Mononuclear cell (primary cell): ENCODE measurements around the gene AHDC1. TPM values are rescaled to one million over a fixed set of nuclear protein-coding genes. Genes with fewer than 3 reads are reported as not detected.
"Not testable (repeated sequence)": the region's sequence is repeated elsewhere in the genome, so short reads cannot be mapped to it uniquely, and the experiment has no call there.

ENCODE experiments used
- H3K27me3 ChIP-seq: 2 replicates; pipeline ENCODE4 v1.6.0; 2011; ENCODE audit warnings: low read length, control low read depth; ENCODE audit not compliant: insufficient read depth
- H3K4me1 ChIP-seq: 2 replicates; pipeline ENCODE4 v1.5.1; 2011; ENCODE audit warnings: mild to moderate bottlenecking, low read length, control low read depth; ENCODE audit not compliant: insufficient read depth
- H3K4me3 ChIP-seq: 2 replicates; pipeline ENCODE4 v1.5.1; 2011; ENCODE audit warnings: mild to moderate bottlenecking, low read length, moderate library complexity
- H3K9me3 ChIP-seq: 2 replicates; pipeline ENCODE4 v1.5.1; 2011; ENCODE audit warnings: low read depth, mild to moderate bottlenecking, control low read depth, low read length
- total RNA-seq: library from RNA; depleted of rRNA; stranded (reverse); fragments of >200 nt; gene quantifications from one replicate; pipeline ENCODE4 v1.2.3, GENCODE V29; 2012

Gene AHDC1
- total RNA-seq, 1 donor: 3.3 TPM

GRCh38 chr1:27638805-27639204 is 34.9 kb upstream of the AHDC1 start:
- Histone ChIP-seq H3K4me1 (peaks cover 57% of the 10 kb centered on the region), H3K4me3 (no peak overlapping the region), H3K27me3 (no peaks in the 10 kb centered on the region), H3K9me3 (no peaks in the 10 kb centered on the region)

GRCh38 chr1:27638047-27638734 is 34.2 kb upstream of the AHDC1 start:
- H3K4me1 ChIP-seq: peaks cover 58% of the 10 kb centered on the region
- no peak overlapping the region for H3K4me3 ChIP-seq
- no peaks in the 10 kb centered on the region for H3K9me3 ChIP-seq
- no peaks in the 10 kb centered on the region for H3K27me3 ChIP-seq

GRCh38 chr1:27635396-27636142 is 31.6 kb upstream of the AHDC1 start:
- Histone ChIP-seq H3K4me3 (peak overlapping the region; percentile 81), H3K4me1 (peaks cover 77% of the 10 kb centered on the region), H3K27me3 (no peaks in the 10 kb centered on the region), H3K9me3 (no peaks in the 10 kb centered on the region)

- Histone ChIP-seq H3K27me3 (no peaks in the 10 kb centered on the region), H3K4me1 (peaks cover 82% of the 10 kb centered on the region), H3K9me3 (no peaks in the 10 kb centered on the region), H3K4me3 (peak within 1 kb of the TSS; percentile 81)
These were observed 31.0 kb upstream of the AHDC1 start, which contains the start of gene FGR for GRCh38 chr1:27634985-27635367. TSS of gene FGR (minus strand) at chr1:27635185. CDS start at chr1:27623916, 11,269 bp downstream.

GRCh38 chr1:27634177-27634984 is 30.4 kb upstream of the AHDC1 start:
- Histone ChIP-seq H3K4me3 (peak overlapping the region; percentile 81), H3K4me1 (peaks cover 88% of the 10 kb centered on the region), H3K9me3 (no peaks in the 10 kb centered on the region), H3K27me3 (no peaks in the 10 kb centered on the region)

GRCh38 chr1:27633640-27634176 is 29.8 kb upstream of the AHDC1 start:
- Histone ChIP-seq H3K27me3 (no peaks in the 10 kb centered on the region), H3K4me1 (peaks cover 95% of the 10 kb centered on the region), H3K9me3 (no peaks in the 10 kb centered on the region), H3K4me3 (peak overlapping the region; percentile 81)

GRCh38 chr1:27633298-27633610 is 29.3 kb upstream of the AHDC1 start:
- Histone ChIP-seq H3K4me3 (peak overlapping the region; percentile 81), H3K4me1 (peaks cover 98% of the 10 kb centered on the region), H3K27me3 (no peaks in the 10 kb centered on the region), H3K9me3 (no peaks in the 10 kb centered on the region)

GRCh38 chr1:27632387-27633297 is 28.7 kb upstream of the AHDC1 start:
- Histone ChIP-seq H3K4me1 (peaks cover 99% of the 10 kb centered on the region), H3K4me3 (peak overlapping the region; percentile 81), H3K27me3 (no peaks in the 10 kb centered on the region), H3K9me3 (no peaks in the 10 kb centered on the region)

- Histone ChIP-seq H3K4me1 (peaks cover 99% of the 10 kb centered on the region), H3K27me3 (no peaks in the 10 kb centered on the region), H3K9me3 (no peaks in the 10 kb centered on the region), H3K4me3 (no peak overlapping the region)
These were observed 27.0 kb upstream of the AHDC1 start for GRCh38 chr1:27630859-27631491.

GRCh38 chr1:27628712-27629111 is 24.8 kb upstream of the AHDC1 start:
- H3K4me3 ChIP-seq: no peak overlapping the region

GRCh38 chr1:27627733-27628132 is 23.8 kb upstream of the AHDC1 start:
- not testable (repeated sequence) for H3K9me3 ChIP-seq, H3K27me3 ChIP-seq, H3K4me3 ChIP-seq
- peaks cover 100% of the 10 kb centered on the region for H3K4me1 ChIP-seq

More at GRCh38 chr1:27628712-27629111, 24.8 kb upstream of the AHDC1 start:
- Histone ChIP-seq H3K4me1 (peaks cover 100% of the 10 kb centered on the region), H3K27me3 (no peaks in the 10 kb centered on the region), H3K9me3 (no peaks in the 10 kb centered on the region)

- Histone ChIP-seq H3K4me1 (peaks cover 100% of the 10 kb centered on the region), H3K9me3 (no peaks in the 10 kb centered on the region), H3K27me3 (no peaks in the 10 kb centered on the region), H3K4me3 (no peak overlapping the region)
These were observed 23.1 kb upstream of the AHDC1 start for GRCh38 chr1:27627061-27627460.

GRCh38 chr1:27626031-27626935 is 22.3 kb upstream of the AHDC1 start:
- Histone ChIP-seq H3K27me3 (no peaks in the 10 kb centered on the region), H3K9me3 (no peaks in the 10 kb centered on the region), H3K4me1 (peaks cover 100% of the 10 kb centered on the region), H3K4me3 (peak overlapping the region; percentile 47)
